ENCODE data around the gene VASH2. TPM values are rescaled to one million over a fixed set of nuclear protein-coding genes. Genes with fewer than 3 reads are reported as not detected.
"Not testable (repeated sequence)": the region's sequence is repeated elsewhere in the genome, so short reads cannot be mapped to it uniquely, and the experiment has no call there.

Gene VASH2
- total RNA-seq, 1 experiment from 2014 or later: not detected

- POLR2A ChIA-PET: no interaction called here
- no peak for DNase-seq (ENCODE audit: unreplicated experiment)
- H3K27me3 Mint-ChIP-seq (ENCODE audit: insufficient read depth, unreplicated experiment): no peaks in the 10 kb centered on the region
- no TSS peak for BruUV-seq (replicated peaks)
- TF ChIP-seq, protein P1, sequence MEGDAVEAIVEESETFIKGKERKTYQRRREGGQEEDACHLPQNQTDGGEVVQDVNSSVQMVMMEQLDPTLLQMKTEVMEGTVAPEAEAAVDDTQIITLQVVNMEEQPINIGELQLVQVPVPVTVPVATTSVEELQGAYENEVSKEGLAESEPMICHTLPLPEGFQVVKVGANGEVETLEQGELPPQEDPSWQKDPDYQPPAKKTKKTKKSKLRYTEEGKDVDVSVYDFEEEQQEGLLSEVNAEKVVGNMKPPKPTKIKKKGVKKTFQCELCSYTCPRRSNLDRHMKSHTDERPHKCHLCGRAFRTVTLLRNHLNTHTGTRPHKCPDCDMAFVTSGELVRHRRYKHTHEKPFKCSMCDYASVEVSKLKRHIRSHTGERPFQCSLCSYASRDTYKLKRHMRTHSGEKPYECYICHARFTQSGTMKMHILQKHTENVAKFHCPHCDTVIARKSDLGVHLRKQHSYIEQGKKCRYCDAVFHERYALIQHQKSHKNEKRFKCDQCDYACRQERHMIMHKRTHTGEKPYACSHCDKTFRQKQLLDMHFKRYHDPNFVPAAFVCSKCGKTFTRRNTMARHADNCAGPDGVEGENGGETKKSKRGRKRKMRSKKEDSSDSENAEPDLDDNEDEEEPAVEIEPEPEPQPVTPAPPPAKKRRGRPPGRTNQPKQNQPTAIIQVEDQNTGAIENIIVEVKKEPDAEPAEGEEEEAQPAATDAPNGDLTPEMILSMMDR (IDR thresholded peaks at IDR 0.05; ENCODE audit: unreplicated experiment): no peak
- intact Hi-C loops (cut with micrococcal nuclease): no loop called here
- no peaks in the 10 kb centered on the region for H3K36me3 Mint-ChIP-seq (ENCODE audit: insufficient read depth, unreplicated experiment)
- H3K27ac Mint-ChIP-seq (ENCODE audit: low read depth, unreplicated experiment): no peak overlapping the region
- CTCF ChIA-PET: interaction anchor here (1.1 kb wide), 1 partner anchor 56 kb away, joined by 3 read pairs; no protein-coding TSS in a partner anchor
- peaks cover 6% of the 10 kb centered on the region for H3K9me3 Mint-ChIP-seq (ENCODE audit: unreplicated experiment)
- H3K4me1 Mint-ChIP-seq (ENCODE audit: insufficient read depth, unreplicated experiment): no peaks in the 10 kb centered on the region
- H3K4me3 Mint-ChIP-seq (ENCODE audit: unreplicated experiment): no peak overlapping the region
Measured at GRCh38 chr1:212908971-212909370, 41.4 kb upstream of the VASH2 start.

GRCh38 chr1:212909652-212910063 lies 40.7 kb upstream of the VASH2 start:
- no peaks in the 10 kb centered on the region for H3K4me1 Mint-ChIP-seq (ENCODE audit: insufficient read depth, unreplicated experiment)
- no peak overlapping the region for H3K27ac Mint-ChIP-seq (ENCODE audit: low read depth, unreplicated experiment)
- CTCF ChIA-PET: interaction anchor here (0.6 to 1.1 kb wide), 2 partner anchors 13 to 55 kb away, joined by 3 read pairs; no protein-coding TSS in a partner anchor
- POLR2A ChIA-PET: no interaction called here
- intact Hi-C loops (cut with micrococcal nuclease): no loop called here
- no peaks in the 10 kb centered on the region for H3K36me3 Mint-ChIP-seq (ENCODE audit: insufficient read depth, unreplicated experiment)
- no peak overlapping the region for H3K4me3 Mint-ChIP-seq (ENCODE audit: unreplicated experiment)
- DNase-seq (ENCODE audit: unreplicated experiment): no peak
- TF ChIP-seq, protein P1 (IDR thresholded peaks at IDR 0.05; ENCODE audit: unreplicated experiment): no peak
- H3K27me3 Mint-ChIP-seq (ENCODE audit: insufficient read depth, unreplicated experiment): no peaks in the 10 kb centered on the region
- no peaks in the 10 kb centered on the region for H3K9me3 Mint-ChIP-seq (ENCODE audit: unreplicated experiment)
- BruUV-seq (replicated peaks): no TSS peak

DNA sequence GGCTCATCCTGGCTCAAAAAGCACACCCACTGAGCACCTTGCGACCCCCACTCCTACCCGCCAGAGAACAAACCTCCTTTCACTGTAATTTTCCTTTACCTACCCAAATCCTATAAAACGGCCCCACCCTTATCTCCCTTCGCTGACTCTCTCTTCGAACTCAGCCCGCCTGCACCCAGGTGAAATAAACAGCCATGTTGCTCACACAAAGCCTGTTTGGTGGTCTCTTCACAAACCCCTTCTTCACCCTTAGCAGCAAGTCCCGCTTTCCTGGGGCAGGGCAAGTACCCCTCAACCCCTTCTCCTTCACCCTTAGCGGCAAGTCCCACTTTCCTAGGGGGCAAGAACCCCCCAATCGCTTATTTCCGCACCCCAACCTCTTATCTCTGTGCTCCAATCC lies 40.1 kb upstream of the VASH2 start:
- H3K27me3 Mint-ChIP-seq (ENCODE audit: insufficient read depth, unreplicated experiment); H3K9me3 Mint-ChIP-seq (ENCODE audit: unreplicated experiment); CTCF ChIA-PET; POLR2A ChIA-PET; H3K4me3 Mint-ChIP-seq (ENCODE audit: unreplicated experiment); H3K27ac Mint-ChIP-seq (ENCODE audit: low read depth, unreplicated experiment); H3K4me1 Mint-ChIP-seq (ENCODE audit: insufficient read depth, unreplicated experiment); DNase-seq (ENCODE audit: unreplicated experiment); intact Hi-C loops (cut with micrococcal nuclease); H3K36me3 Mint-ChIP-seq (ENCODE audit: insufficient read depth, unreplicated experiment); BruUV-seq (replicated peaks): not testable (repeated sequence)

DNA sequence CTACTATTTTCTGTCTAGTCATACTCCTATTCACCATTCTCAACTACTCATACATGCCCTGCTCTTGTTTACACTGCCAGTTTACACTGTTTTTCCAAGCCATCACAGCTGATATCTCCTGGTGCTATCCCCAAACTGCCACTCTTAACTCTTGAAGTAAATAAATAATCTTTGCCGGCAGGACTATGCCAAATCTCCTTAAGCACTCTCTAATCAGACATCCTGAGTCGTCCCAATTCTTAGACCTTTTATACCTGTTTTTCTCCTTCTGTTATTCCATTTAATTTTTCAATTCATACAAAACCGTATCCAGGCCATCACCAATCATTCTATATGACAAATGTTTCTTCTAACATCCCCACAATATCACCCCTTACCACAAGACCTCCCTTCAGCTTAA lies 36.7 kb upstream of the VASH2 start:
- H3K36me3 Mint-ChIP-seq (ENCODE audit: insufficient read depth, unreplicated experiment); POLR2A ChIA-PET; BruUV-seq (replicated peaks); H3K9me3 Mint-ChIP-seq (ENCODE audit: unreplicated experiment); H3K27me3 Mint-ChIP-seq (ENCODE audit: insufficient read depth, unreplicated experiment); DNase-seq (ENCODE audit: unreplicated experiment); H3K4me1 Mint-ChIP-seq (ENCODE audit: insufficient read depth, unreplicated experiment); H3K4me3 Mint-ChIP-seq (ENCODE audit: unreplicated experiment); H3K27ac Mint-ChIP-seq (ENCODE audit: low read depth, unreplicated experiment); intact Hi-C loops (cut with micrococcal nuclease): not testable (repeated sequence)
- CTCF ChIA-PET: interaction anchor here (0.6 kb wide), 1 partner anchor 143 kb away, joined by 3 read pairs; no protein-coding TSS in a partner anchor

DNA sequence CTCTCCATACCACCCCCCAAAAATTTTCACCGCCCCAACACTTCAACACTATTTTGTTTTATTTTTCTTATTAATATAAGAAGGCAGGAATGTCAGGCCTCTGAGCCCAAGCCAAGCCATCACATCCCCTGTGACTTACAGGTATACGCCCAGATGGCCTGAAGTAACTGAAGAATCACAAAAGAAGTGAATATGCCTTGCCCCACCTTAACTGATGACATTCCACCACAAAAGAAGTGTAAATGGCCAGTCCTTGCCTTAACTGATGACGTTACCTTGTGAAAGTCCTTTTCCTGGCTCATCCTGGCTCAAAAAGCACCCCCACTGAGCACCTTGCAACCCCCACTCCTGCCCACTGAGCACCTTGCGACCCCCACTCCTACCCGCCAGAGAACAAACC lies 36.2 kb upstream of the VASH2 start:
- H3K27ac Mint-ChIP-seq (ENCODE audit: low read depth, unreplicated experiment); H3K9me3 Mint-ChIP-seq (ENCODE audit: unreplicated experiment); H3K4me1 Mint-ChIP-seq (ENCODE audit: insufficient read depth, unreplicated experiment); intact Hi-C loops (cut with micrococcal nuclease); BruUV-seq (replicated peaks); H3K36me3 Mint-ChIP-seq (ENCODE audit: insufficient read depth, unreplicated experiment); DNase-seq (ENCODE audit: unreplicated experiment); POLR2A ChIA-PET; H3K4me3 Mint-ChIP-seq (ENCODE audit: unreplicated experiment); H3K27me3 Mint-ChIP-seq (ENCODE audit: insufficient read depth, unreplicated experiment): not testable (repeated sequence)
- CTCF ChIA-PET: interaction anchor here (0.6 kb wide), 2 partner anchors 71 to 143 kb away, joined by 3 read pairs; no protein-coding TSS in a partner anchor

Data from MCF 10A (cell line).